ENCODE measurements around the gene ODC1. TPM values are rescaled to one million over a fixed set of nuclear protein-coding genes. Genes with fewer than 3 reads are reported as not detected.

Gene ODC1
- total RNA-seq, 1 experiment from 2014 or later = 231 TPM

DNA sequence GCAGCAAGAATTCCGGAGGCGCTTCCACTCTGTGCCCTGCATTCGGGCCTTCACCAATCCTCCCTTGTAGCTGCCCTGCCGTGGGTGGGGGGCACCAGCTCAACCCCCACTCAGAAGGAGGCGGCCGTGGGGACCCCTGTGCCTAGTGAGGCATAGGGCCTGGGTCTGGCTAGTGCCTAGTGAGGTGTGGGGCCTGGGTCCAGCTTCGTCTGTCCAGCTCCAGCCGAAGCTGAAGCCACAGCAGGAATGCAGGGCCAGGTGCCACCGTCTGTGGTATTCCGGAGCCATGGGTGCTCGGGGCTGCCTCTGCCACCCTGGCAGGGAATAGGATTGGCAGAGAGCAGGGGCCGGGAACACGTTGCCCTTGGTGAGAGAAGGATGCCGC is 12.3 kb downstream of the ODC1 start:
- RAD21 ChIA-PET (ENCODE audit: low non-redundant PET in 1 of 2, low total read pairs in 2 of 2, uncharacterized antibody in 2 of 2, unreplicated experiment in 2 of 2) = interaction anchor here (0.6 to 1.9 kb wide), 5 partner anchors 165 to 363 kb away, joined by 3 to 18 read pairs (median 7); no protein-coding TSS in a partner anchor
- ATAC-seq = no peak

DNA sequence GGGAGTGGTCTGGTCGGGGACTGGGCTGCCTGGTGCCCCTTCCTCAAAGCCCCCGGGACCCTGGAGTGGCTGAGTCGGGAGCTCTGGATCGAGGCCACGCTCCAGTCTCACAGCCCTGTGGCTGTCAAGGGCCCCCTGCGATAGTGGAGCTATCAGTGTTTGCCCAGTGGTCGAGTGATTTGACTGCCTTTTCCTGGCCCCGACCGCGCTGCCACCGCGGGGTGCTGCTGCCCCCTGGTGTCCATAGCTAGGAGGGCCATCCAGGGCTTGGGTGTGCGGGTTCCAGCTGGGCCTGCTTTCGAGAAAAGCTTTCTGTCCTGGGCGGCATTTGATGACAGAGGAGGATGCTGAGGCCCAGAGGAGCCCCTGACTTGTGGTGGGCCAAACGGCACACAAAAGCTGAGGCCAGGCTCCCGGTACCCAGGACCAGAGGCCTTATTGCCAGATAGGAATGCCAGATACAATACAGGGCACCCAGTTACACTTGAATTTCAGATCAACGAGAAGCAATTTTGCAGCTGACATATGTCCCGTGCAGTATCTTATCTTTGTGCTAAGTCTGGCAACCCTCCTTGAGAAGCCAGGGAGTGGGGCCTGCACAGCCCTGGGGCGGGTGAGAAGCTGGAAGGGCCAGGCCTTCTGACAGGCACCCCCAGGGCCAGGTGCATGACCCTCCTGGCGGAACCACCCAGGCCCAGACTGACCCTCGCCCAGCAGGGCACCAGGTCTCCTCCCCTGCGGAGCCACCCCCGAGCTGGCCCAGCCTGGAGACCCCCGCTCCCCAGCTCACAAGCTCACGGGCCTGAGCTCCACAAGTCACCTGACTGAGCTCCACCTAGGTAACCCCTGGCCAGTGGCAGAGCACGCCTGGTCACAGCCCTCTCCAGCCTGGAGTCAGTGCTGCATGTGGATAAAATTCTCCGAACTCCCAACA is 13.0 kb downstream of the ODC1 start:
- POLR2A ChIA-PET = interaction anchor here (0.8 to 1.9 kb wide), 8 partner anchors 11 to 310 kb away, joined by 3 to 9 read pairs (median 4); partner anchors contain the start of genes HPCAL1 and ODC1
- peak; percentile 43 for DNase-seq (ENCODE audit: low read depth, low spot score)
- TF ChIP-seq CTCF (IDR thresholded peaks at IDR 0.05 in 2 of 3, conservative IDR thresholded peaks at IDR 0.05 in 1 of 3; ENCODE audit: borderline replicate concordance in 1 of 3, insufficient read depth in 1 of 3, low read depth in 2 of 3, low read length in 2 of 3) (peak; percentile 92 to 96 (median 95)), FOSL1 (IDR thresholded peaks at IDR 0.05; ENCODE audit: low read depth) (no peak), SP1 (IDR thresholded peaks at IDR 0.05; ENCODE audit: low read depth) (no peak), CEBPB (IDR thresholded peaks at IDR 0.05; ENCODE audit: low read depth) (no peak), MAX (IDR thresholded peaks at IDR 0.05) (no peak), TCF7L2 (IDR thresholded peaks at IDR 0.05; ENCODE audit: borderline replicate concordance, extremely low read depth, insufficient read depth, insufficient read length) (no peak), RAD21 (IDR thresholded peaks at IDR 0.05; ENCODE audit: low read depth) (peak; percentile 100), SRF (IDR thresholded peaks at IDR 0.05; ENCODE audit: low read depth) (no peak), POLR2A (IDR thresholded peaks at IDR 0.05; ENCODE audit: borderline replicate concordance, extremely low read depth, insufficient read depth, insufficient read length) (no peak)
- TF ChIP-seq, protein P1, sequence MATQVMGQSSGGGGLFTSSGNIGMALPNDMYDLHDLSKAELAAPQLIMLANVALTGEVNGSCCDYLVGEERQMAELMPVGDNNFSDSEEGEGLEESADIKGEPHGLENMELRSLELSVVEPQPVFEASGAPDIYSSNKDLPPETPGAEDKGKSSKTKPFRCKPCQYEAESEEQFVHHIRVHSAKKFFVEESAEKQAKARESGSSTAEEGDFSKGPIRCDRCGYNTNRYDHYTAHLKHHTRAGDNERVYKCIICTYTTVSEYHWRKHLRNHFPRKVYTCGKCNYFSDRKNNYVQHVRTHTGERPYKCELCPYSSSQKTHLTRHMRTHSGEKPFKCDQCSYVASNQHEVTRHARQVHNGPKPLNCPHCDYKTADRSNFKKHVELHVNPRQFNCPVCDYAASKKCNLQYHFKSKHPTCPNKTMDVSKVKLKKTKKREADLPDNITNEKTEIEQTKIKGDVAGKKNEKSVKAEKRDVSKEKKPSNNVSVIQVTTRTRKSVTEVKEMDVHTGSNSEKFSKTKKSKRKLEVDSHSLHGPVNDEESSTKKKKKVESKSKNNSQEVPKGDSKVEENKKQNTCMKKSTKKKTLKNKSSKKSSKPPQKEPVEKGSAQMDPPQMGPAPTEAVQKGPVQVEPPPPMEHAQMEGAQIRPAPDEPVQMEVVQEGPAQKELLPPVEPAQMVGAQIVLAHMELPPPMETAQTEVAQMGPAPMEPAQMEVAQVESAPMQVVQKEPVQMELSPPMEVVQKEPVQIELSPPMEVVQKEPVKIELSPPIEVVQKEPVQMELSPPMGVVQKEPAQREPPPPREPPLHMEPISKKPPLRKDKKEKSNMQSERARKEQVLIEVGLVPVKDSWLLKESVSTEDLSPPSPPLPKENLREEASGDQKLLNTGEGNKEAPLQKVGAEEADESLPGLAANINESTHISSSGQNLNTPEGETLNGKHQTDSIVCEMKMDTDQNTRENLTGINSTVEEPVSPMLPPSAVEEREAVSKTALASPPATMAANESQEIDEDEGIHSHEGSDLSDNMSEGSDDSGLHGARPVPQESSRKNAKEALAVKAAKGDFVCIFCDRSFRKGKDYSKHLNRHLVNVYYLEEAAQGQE (IDR thresholded peaks at IDR 0.05; ENCODE audit: low read depth) = no peak

More for the DNA sequence above, 12.3 kb downstream of the ODC1 start:
- Histone ChIP-seq H3K9me2 (ENCODE audit: insufficient read depth) (no peaks in the 10 kb centered on the region), H3K36me3 (ENCODE audit: control insufficient read depth in 1 of 2, insufficient read depth in 2 of 2, low read length in 2 of 2) (peaks cover 8 to 13% of the 10 kb centered on the region in 2 experiments; a peak in 3 of 4 replicates), H4K20me1 (ENCODE audit: insufficient read depth) (no peaks in the 10 kb centered on the region), H3K27me3 (ENCODE audit: insufficient read depth, low read length) (no peaks in the 10 kb centered on the region), H3K4me2 (ENCODE audit: low read length) (no peak overlapping the region), H3K4me1 (ENCODE audit: control insufficient read depth in 1 of 2, insufficient read depth in 2 of 2, low read length in 2 of 2) (peaks cover 4 to 34% of the 10 kb centered on the region in 2 experiments; a peak in 3 of 4 replicates), H2AFZ (ENCODE audit: low read depth, low read length, poor library complexity, severe bottlenecking) (no peak overlapping the region), H3K4me3 (replicated peaks in 1 of 2; ENCODE audit: low read depth in 1 of 2, low read length in 2 of 2) (no peak overlapping the region), H3K9me3 (ENCODE audit: control insufficient read depth in 1 of 2, insufficient read depth in 1 of 2, low read depth in 1 of 2, low read length in 2 of 2) (no peaks in the 10 kb centered on the region), H3K9ac (ENCODE audit: low read length) (no peak overlapping the region), H3K79me2 (ENCODE audit: insufficient read depth, low read length) (no peaks in the 10 kb centered on the region), H3K27ac (ENCODE audit: low read depth, low read length) (no peak overlapping the region)
- CTCF ChIA-PET = interaction anchor here (0.9 to 4.4 kb wide), 14 partner anchors 19 to 666 kb away, joined by 3 to 69 read pairs (median 10); partner anchors contain the start of genes CYS1 and RRM2
- no peak for TF ChIP-seq JUND (IDR thresholded peaks at IDR 0.05)
- POLR2A ChIA-PET = interaction anchor here (1.4 to 1.9 kb wide), 4 partner anchors 12 to 311 kb away, joined by 3 to 9 read pairs (median 6); partner anchors contain the start of gene ODC1
- no peak for DNase-seq (ENCODE audit: low read depth, low spot score)
- intact Hi-C loops (cut with micrococcal nuclease) = loop anchor here (1.0 to 10.0 kb wide), 5 partner anchors 166 to 661 kb away; no protein-coding TSS in a partner anchor
- no TSS peak for BruUV-seq (replicated peaks)

More for the DNA sequence above, 13.0 kb downstream of the ODC1 start:
- RAD21 ChIA-PET (ENCODE audit: low non-redundant PET in 1 of 2, low total read pairs in 2 of 2, uncharacterized antibody in 2 of 2, unreplicated experiment in 2 of 2) = interaction anchor here (0.6 to 1.9 kb wide), 20 partner anchors 26 to 387 kb away, joined by 3 to 18 read pairs (median 4); no protein-coding TSS in a partner anchor
- H4K20me1 ChIP-seq (ENCODE audit: insufficient read depth) = no peaks in the 10 kb centered on the region
- H3K79me2 ChIP-seq (ENCODE audit: insufficient read depth, low read length) = no peaks in the 10 kb centered on the region
- no peak overlapping the region for H2AFZ ChIP-seq (ENCODE audit: low read depth, low read length, poor library complexity, severe bottlenecking)
- CTCF ChIA-PET = interaction anchor here (0.7 to 4.4 kb wide), 32 partner anchors 8 to 665 kb away, joined by 3 to 69 read pairs (median 6); partner anchors contain the start of genes CYS1, ODC1 and RRM2
- peaks cover 4 to 34% of the 10 kb centered on the region in 2 experiments; a peak in 3 of 4 replicates for H3K4me1 ChIP-seq (ENCODE audit: control insufficient read depth in 1 of 2, insufficient read depth in 2 of 2, low read length in 2 of 2)
- intact Hi-C loops (cut with micrococcal nuclease) = loop anchor here (1.0 to 10.0 kb wide), 6 partner anchors 165 to 660 kb away; no protein-coding TSS in a partner anchor
- no peak overlapping the region for H3K27ac ChIP-seq (ENCODE audit: low read depth, low read length)
- no peak overlapping the region for H3K9ac ChIP-seq (ENCODE audit: low read length)
- peaks cover 5 to 6% of the 10 kb centered on the region in 2 experiments; a peak in 2 of 4 replicates for H3K36me3 ChIP-seq (ENCODE audit: control insufficient read depth in 1 of 2, insufficient read depth in 2 of 2, low read length in 2 of 2)
- no TSS peak for BruUV-seq (replicated peaks)
- H3K4me3 ChIP-seq (replicated peaks in 1 of 2; ENCODE audit: low read depth in 1 of 2, low read length in 2 of 2) = no peak overlapping the region
- H3K4me2 ChIP-seq (ENCODE audit: low read length) = peak overlapping the region; percentile 28; the same call in 1 of the 2 replicates
- H3K9me3 ChIP-seq (ENCODE audit: control insufficient read depth in 1 of 2, insufficient read depth in 1 of 2, low read depth in 1 of 2, low read length in 2 of 2) = no peaks in the 10 kb centered on the region
- ATAC-seq = peak; percentile 72
- no peaks in the 10 kb centered on the region for H3K27me3 ChIP-seq (ENCODE audit: insufficient read depth, low read length)
- H3K9me2 ChIP-seq (ENCODE audit: insufficient read depth) = no peaks in the 10 kb centered on the region
